T-helper 1 cell treated with Interleukin-12 subunit alpha and Interleukin-12 subunit beta and Interleukin-4 antibody, amounts not matched to agents 30 ng/mL and 1 ng/mL, for 36 hours (primary cell): ENCODE results near the gene FDX2. TPM values are rescaled to one million over a fixed set of nuclear protein-coding genes. Genes with fewer than 3 reads are reported as not detected.

Source experiments
- intact Hi-C: fragments of 100-400 bp; cut with micrococcal nuclease; formaldehyde crosslinking; loops from one replicate; pipeline ENCODE4 v1.15.1; 2024
- total RNA-seq: library from RNA; stranded (reverse); gene quantifications from 2 replicates; pipeline ENCODE4 v1.2.3, GENCODE V29; 2022

The FDX2 gene
- 8.6 and 8.8 TPM in 2 replicates for total RNA-seq

DNA sequence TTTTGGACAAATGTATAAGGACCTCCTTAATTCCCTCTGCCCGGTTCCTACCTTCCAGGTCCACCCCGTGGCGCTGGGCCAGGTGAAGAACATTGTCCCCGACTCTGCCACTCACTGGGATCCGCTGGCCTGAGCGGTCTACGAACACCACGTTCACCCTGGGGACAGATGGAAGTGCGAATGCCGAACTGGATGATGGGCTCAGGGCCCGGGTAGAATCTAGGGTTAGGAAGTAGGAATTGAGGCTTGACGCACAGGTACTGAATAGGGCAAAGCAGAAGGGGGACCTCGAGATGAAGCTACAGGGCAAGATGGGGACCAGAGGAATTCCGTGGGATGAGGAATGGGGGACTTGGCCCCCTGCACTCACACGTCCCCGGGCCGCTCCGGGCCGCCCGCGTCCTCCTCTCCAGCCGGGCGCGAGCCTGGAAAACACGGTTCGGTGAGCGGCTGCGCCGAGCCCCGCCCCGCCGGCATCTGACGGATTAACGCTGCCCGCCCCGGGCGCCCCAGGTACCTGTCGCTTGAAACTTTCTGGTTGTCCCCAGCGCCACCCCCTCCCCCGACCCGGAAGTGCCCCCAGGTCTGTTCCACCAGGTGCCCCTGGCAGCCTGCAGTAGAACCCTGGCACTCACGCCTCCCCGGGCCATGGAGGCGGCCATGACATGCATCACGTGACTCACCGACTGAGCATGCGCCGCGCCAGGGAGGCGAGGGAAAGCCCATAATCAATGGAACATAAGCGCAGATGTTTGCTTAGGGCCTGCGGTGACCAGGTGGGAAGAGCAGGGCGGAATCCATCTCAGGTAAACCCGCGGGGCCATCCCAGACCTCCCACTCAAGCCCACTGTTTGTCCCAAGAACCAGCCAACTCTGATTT lies at the start of gene FDX2:
FDX2 (minus strand) TSS at position 681 of the 880 bp plus-strand sequence; CDS start at position 662, 19 bp downstream.
- intact Hi-C loops = loop anchor here (1.0 to 5.0 kb wide), 4 partner anchors 18 to 67 kb away; partner anchors contain the start of genes ICAM1, RAVER1 and TYK2

DNA sequence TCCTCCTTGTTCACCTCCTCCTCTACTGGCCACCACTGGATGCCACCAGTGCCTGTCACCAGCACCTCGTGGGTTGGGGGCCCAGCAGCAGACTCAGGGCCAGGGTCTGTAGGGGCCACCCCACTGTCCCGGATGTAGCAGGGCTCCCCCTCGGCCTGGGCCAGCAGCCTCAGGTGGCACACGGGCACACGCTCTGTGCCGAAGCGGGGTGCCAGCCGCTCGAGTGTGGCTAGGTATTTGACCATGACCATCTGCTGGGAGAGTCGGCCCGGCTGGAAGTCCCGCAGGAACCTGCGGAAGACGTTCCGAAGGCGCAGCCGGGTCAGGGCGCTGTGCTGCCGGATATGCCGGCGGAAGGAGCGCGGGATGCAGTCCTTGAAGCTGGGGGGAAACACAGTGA lies 49.7 kb upstream of the FDX2 start:
- intact Hi-C loops = no loop called here

DNA sequence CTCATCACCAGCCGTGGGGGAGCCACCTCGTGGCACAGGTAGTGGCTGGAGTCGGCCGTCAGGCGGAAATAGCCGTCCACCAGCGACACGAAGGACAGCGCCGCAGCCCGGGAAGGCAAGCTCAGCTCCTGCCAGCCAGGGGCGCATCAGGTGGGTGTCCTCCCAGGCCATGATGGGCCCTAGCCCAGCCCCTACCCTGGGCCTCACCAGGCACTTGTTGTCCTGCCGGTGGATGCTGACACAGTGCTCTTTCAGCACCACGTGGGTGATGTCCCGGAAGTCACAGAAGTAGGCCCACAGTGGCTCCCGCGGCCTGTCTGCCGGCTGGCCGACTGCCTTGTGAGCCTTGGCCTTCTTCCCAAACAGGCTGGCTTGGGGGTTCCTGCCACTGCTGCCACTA lies 48.8 kb upstream of the FDX2 start:
- intact Hi-C loops = no loop called here

DNA sequence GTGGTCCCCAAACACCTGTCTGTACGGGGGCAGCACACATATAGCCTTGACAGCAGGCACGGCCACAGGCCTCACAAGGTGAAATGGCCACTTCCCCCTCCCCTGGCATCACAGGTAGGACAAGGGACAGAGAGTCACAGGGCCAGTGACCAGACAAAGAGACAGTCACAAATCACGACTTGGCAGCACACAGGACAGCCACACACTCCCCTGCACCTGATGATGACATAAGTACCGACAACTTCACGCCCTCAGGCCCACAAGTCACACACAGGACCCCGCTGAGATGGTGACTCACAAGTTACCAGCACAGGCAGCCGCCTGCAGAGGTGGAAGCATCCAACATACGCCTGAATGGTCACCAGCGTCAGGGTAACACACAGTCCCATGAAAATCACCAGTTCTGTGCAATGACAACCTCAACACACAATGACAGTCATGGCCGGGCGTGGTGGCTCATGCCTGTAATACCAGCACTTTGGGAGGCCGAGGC lies 48.0 kb upstream of the FDX2 start:
- intact Hi-C loops = no loop called here

DNA sequence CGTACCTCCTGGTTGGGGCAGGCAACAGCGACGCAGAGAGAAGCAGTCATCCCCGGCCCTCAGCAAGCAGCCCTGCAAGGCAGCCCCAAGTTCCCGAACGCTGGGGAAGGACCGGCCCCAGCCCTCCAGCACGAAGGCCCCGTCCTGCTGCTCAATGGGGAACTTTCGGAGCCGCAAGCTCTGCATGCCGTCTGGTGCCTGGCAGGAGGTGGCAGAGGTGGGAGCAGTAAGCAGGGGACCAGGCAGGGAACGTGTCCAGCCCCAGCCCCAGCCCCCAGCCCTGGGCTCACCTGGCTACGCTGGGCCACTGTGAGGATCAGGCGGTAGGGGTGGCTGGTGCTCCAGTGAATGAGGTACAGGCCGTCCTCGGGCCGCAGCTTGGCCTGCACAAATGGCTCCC lies 46.4 kb upstream of the FDX2 start:
- intact Hi-C loops = no loop called here

DNA sequence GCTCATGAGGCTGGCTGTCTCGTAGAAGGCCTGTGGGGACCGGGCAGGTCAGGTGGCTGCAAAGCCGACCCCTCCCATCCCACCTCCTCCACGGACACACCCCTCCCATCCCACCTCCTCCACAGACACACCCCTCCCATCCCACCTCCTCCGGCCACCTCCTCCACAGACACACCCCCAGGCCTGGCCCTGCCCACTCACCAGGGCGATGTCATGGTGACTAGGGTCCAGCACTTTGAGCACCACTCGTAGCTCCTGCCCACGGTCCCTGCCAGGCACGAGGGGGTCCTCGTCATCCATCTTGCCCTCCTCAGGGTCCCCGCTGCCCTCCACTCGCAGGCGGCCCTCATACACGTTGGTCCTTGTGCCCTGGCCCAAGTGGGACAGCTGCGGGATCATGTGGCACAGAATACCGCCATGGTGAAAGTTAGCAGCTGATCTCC lies 45.8 kb upstream of the FDX2 start:
- intact Hi-C loops = no loop called here

DNA sequence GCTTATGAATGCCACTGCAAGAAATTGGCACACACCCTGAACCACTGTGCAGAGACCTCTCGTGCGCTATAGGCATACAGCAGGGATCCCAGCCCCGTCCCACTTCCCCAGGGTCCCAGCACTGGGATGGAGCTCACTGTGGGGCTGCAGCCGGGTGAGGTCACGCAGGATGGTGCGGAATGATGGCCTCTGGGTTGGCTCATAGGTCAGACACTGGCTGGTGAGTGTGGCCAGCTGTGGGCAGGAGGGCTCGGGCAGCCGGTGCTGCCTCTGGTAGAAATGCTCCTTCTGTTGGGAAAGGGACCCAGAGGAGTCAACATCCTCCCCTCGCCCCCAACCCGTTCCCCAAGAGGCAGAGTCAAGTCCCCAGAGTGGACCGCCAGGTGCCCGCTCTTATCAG lies 40.6 kb upstream of the FDX2 start:
- intact Hi-C loops = no loop called here

DNA sequence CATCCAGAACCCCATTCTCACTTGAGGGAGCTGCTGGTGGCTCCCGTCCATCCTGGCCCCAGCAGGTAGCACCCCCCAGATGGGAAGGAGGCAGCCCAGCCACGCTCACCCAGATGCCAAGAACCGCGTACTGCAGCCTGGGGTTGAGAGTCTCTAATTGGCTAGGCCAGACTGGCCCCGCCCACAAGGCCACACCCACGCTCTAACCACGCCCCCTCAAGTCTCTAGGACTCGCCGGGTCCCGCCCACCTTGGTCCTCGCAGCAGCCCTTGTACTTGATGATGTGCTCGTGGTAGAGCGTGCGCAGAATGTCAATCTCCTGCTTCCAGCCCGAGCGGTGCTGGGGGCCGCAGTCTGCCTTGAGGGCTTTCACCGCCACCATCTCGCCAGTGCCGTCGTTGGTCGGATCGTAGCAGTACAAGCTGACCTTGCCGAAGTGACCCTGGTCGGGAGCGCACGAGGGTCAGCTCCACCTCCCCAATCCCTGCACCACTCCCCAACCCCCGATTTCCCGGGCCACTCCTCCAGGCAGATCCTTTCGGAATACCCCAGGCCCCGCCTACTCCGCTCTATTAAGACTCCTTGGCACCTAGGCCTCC lies 38.1 kb upstream of the FDX2 start:
- intact Hi-C loops = loop anchor here (2.0 kb wide), 1 partner anchor 15 kb away; the partner anchor contains the start of gene ICAM3

DNA sequence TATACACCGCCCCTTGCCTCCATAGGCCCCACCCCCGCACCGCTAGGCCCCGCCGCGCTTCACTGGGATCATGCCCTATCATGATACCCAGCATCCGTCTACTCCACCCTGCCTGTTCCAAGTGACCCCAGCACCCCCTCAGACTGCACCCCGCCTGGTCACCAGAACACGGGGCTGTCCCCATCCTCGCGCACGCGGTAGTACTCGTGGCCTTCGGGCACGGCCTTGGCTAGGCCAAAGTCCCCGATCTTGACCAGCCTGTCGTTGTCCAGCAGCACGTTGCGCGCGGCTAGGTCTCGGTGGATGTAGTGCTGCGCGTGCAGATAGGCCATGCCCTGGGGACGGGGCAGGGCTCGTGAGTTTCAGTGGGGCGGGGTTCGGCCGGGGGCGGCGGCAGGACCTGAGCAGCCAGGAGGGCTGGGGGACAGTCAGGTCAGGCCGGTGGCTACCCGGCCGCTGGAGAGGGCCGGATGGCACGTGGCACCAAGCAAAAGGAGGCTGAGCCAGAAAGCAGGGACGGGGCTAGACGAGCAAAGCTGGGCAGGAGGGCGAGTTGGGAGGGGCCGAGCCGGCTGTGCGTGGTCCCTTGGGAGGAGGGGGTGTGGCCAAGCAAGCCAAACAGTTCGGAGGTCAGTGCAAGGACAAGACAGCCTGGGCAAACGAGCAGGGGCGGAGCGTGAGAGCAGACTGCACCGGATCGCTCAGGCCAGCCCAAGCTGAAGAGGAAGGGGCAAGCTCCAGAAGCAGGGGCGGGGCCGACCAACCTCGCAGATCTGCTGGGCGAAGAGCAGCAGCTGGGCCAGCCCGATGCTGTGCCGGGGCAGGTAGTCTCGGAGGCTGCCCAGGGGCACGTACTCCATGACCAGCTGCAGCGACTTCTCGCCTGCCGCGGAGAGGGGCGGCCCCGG lies 37.2 kb upstream of the FDX2 start:
- intact Hi-C loops = loop anchor here (2.0 kb wide), 1 partner anchor 14 kb away; the partner anchor contains the start of gene ICAM3

DNA sequence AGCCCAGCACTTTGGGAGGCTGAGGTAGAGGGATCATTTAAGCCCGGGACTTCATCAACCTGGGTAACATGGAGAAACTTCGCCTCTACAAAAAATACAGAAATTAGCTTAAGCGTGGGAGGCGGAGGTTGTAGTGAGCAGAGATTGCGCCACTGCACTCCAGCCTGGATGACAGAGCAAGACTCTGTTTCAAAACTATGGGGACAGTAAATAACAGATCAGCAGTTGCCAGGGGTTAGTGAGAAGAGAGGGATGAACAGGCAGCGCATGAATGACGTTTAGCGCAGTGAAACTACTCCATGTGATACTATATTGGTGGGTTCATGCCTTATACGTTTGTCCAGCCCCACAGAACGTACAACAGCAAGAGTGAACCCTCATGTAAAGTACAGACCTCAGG lies 30.7 kb upstream of the FDX2 start:
- intact Hi-C loops = no loop called here

DNA sequence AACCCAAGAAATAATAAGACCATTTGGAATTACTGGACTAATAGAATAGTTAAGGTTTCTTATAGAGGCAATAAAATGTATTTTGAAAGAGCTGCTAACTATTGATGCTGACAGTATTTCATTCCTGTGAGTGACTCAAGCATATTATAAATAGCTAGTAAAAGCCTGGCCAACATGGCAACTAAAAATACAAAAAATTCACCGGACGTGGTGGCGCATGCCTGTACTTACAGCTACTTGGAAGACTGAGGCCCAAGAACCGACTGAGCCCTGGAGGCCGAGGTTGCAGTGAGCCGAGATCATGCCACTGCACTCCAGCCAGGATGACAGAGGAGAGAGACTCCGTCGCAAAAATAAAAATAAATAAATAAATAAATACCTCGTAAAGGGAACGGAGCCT lies 29.0 kb upstream of the FDX2 start:
- intact Hi-C loops = no loop called here

DNA sequence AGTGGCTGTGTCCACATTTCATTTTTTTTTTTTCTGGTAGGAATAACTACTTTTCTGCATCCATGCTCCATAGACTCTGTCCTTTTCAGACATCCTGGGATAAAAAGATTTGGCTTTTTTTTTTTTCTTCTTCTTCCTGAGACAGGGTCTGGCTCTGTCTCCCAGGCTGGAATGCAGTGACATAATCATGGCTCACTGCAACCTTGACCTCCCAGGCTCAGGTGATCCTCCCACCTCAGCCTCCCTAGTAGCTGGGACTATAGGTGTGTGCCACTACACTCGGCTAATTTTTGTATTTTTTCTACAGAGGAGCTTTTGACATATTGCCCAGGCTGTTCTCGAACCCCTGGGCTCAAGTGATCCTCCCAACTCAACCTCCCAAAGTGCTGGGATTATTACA lies 27.7 kb upstream of the FDX2 start:
- intact Hi-C loops = no loop called here

DNA sequence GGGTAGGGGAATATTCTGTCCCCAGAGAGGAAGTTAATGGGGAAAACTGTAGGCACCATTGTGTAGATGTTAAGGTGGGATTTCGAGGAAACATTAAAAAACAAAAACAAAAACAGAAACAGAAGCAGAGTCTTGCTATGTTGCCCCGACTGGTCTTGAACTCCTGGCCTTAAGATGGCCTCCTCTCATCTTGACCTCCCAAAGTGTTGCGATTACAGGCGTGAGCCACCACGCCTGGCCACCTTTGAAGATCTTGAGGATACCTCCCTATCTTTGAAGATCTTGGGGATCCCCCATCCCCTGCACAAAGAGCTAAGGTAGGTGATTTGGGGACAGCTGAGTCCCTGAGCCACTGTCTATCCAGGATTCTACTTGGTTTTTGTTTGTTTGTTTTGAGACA lies 24.2 kb upstream of the FDX2 start:
- intact Hi-C loops = loop anchor here (2.0 to 10.0 kb wide), 2 partner anchors 13 to 545 kb away; no protein-coding TSS in a partner anchor

DNA sequence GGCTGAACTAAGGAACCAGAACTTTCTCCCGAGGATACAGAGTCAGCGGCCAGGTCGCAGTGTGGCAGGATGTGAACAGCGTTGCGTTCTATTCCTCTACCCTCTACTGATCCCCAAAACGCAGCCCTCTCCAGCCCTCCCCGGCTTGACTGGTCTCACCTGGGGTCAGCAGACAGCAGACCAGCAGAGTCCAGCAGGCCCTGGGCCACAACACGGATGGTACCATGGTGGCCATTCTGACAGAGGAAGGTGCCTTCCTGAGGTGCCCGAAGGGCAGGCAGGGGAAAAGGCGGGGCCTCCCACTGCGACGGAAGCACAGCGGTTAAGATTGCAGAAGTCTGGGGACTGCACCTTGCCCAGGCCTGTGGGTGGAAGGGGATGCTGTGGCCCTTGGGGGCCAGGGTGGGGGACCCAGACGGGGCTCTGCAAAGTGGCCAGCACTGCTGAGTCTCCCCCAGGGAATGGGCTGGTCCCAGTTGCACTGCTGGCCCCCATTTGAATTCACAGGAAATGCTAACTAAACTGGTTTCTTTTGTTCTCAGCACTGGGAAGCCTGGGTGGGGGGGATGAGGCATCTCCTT lies 23.7 kb upstream of the FDX2 start, which contains the start of gene ICAM3:
ICAM3 (minus strand) TSS at position 245 of the 581 bp plus-strand sequence; CDS start at position 235, 10 bp downstream.
- intact Hi-C loops = loop anchor here (2.0 to 10.0 kb wide), 2 partner anchors 13 to 545 kb away; no protein-coding TSS in a partner anchor

DNA sequence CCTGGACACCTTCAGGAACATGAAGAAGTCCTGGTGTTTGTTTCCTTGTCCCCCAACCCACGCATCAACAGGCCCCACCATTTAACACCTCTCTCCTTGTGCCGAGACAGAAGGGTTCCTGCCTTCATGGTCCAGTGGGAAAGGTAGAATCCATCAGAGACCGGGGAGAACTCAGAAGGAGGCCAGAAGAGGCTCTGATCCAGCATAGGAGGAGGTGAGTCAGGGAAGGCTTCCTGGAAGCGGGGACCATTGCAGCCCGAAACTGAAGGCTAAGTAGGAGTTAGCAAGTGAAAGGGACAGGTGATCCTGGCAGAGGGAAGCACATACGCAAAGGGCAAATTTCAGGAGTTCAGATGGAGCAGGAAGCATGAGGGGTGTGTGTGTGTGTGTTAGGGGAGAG lies 23.1 kb upstream of the FDX2 start:
- intact Hi-C loops = loop anchor here (2.0 to 10.0 kb wide), 2 partner anchors 14 to 544 kb away; no protein-coding TSS in a partner anchor

DNA sequence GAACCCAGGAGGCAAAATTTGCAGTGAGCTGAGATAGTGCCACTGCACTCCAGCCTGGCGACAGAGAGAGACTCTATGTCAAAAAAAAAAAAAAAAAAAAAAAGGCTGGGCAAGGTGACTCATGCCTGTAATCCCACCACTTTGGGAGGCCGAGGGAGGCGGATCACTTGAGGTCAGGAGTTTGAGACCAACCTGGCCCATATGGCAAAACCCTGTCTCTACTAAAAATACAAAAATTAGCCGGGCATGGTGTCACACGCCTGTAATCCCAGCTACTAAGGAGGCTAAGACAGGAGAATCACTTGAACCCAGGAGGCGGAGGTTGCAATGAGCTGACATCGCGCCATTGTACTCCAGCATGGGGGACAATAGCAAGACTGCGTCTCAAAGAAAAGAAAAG lies 20.9 kb upstream of the FDX2 start:
- intact Hi-C loops = loop anchor here (10.0 kb wide), 1 partner anchor 542 kb away; no protein-coding TSS in a partner anchor

DNA sequence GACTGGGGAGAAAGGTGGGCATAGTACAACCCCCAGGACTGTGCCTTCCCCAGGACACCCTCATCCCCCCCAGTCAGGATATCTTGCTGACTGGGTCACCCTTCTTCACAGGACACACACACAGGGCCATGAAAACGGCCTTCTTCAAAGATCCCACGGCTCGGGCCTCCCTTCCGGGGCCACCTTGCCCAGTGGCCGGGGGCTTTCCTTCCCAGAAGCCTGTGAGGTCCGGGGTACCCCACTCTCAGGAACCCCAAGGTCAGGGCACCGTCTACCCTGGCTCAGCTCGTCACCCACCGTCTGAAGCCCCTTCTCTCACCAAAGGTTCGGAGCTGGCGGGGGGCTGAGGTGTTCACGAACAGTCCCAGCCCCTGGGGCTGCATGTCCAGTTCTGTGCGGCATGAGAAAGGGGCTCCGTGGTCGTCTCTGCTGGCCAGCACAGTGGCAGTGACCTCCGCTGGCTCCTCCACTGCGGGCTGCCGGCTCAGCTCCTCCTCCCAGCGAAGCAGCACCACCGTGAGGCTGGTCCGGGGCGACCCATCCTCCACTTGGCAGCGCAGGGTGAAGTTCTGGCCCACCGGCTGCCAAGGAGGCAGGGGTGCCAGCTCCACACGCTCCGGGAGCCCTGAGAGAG lies 19.7 kb upstream of the FDX2 start:
- intact Hi-C loops = loop anchor here (10.0 kb wide), 1 partner anchor 541 kb away; no protein-coding TSS in a partner anchor

DNA sequence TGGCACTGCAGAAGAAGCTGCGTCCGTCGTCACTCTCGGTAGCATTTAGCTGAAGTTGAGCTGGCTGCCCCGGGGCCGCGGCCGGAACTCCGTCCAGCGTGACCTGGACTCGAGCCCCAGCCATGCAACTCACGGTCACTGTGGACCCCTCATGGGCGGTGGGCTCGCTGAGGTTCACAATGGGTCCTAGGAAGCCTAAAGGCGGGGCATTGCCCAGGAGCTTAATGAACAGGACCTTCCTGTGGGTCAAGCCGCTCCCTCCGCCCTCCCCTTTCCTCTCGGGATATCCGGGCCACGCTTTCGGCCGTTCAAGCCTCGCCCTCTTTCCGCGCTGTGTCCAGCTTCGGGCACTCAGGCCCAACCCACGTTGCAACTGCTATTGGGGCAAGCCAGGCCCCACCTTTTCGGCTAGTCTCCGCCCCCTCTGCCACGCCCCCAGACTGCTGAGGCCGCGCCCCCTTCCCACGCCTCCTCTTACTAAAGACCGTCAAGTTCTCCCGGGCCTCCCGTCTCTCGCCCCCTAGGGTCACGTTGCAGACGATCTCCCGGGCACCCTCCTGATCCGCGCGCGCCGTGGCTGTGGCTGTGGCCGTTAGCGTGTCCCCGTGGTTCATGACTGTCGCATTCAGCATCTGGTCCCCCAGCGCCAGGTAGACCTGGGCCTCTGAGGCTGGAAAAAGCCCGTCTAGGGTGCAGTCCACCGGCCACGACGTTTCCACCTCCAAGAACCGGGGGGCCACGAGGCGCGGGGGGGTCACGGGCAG lies 19.0 kb upstream of the FDX2 start:
- intact Hi-C loops = loop anchor here (5.0 to 10.0 kb wide), 2 partner anchors 517 to 540 kb away; partner anchors contain the start of gene FBXL12
